CD14-positive monocyte (primary cell): Measurements from ENCODE around the gene PAX8. TPM values are rescaled to one million over a fixed set of nuclear protein-coding genes. Genes with fewer than 3 reads are reported as not detected.

Experiments
- DNase-seq, 3 donors: peaks; one replicate each; pipeline ENCODE4 v3.0.0-alpha.2; 2011 to 2022
- H2AFZ ChIP-seq: 2 replicates; pipeline ENCODE4 v1.6.0; 2012; ENCODE audit warnings: mild to moderate bottlenecking, low read depth, low read length, inconsistent platforms; ENCODE audit not compliant: insufficient read depth, poor library complexity, severe bottlenecking
- H3K27ac ChIP-seq, 2 donors: 1 replicate in 1 of 2; 2 replicates in 1 of 2; pipeline ENCODE4 v1.5.1; 2012 to 2013; ENCODE audit warnings: low read length in 2 of 2, control low read depth in 1 of 2, inconsistent platforms in 1 of 2, low read depth in 1 of 2, mild to moderate bottlenecking in 1 of 2
- H3K27me3 ChIP-seq, 2 donors: one replicate each; pipeline versions ENCODE4 v1.6.0 to v1.6.1; 2011 to 2013; ENCODE audit warnings: low read length in 2 of 2; ENCODE audit not compliant: control insufficient read depth in 2 of 2, insufficient read depth in 2 of 2
- H3K36me3 ChIP-seq, 2 donors: replicated peaks in 1 of 2; 1 replicate in 1 of 2; 2 replicates in 1 of 2; pipeline versions ENCODE4 v1.5.1 to v1.6.1; 2012 to 2013; ENCODE audit warnings: low read length in 2 of 2, control low read depth in 1 of 2, inconsistent platforms in 1 of 2, mild to moderate bottlenecking in 1 of 2; ENCODE audit not compliant: insufficient read depth in 2 of 2, control insufficient read depth in 1 of 2
- H3K4me1 ChIP-seq, 2 donors: 1 replicate in 1 of 2; 2 replicates in 1 of 2; pipeline versions ENCODE4 v1.5.1 to v1.6.1; 2012 to 2013; ENCODE audit warnings: low read length in 2 of 2, control low read depth in 1 of 2, inconsistent platforms in 1 of 2, mild to moderate bottlenecking in 1 of 2, moderate library complexity in 1 of 2; ENCODE audit not compliant: insufficient read depth in 2 of 2, control insufficient read depth in 1 of 2
- H3K4me2 ChIP-seq: replicated peaks from 2 replicates; pipeline ENCODE3; 2012; ENCODE audit warnings: low read length, moderate library complexity, mild to moderate bottlenecking; ENCODE audit not compliant: poor library complexity, severe bottlenecking; ENCODE audit errors: extremely low read depth
- H3K4me3 ChIP-seq, 3 experiments: fragments of 200-600 bp in 1 of 3; sonication (generic) in 1 of 3; replicated peaks in 1 of 3; 1 replicate in 2 of 3; 2 replicates in 1 of 3; pipeline ENCODE4 v1.5.1; 2011 to 2013; ENCODE audit warnings: low read length in 3 of 3, mild to moderate bottlenecking in 3 of 3, control low read depth in 2 of 3, low read depth in 2 of 3, inconsistent platforms in 1 of 3, moderate library complexity in 1 of 3
- H3K79me2 ChIP-seq: 2 replicates; pipeline ENCODE4 v1.6.0; 2012; ENCODE audit warnings: mild to moderate bottlenecking, control low read depth, inconsistent platforms, low read length, moderate library complexity; ENCODE audit not compliant: insufficient read depth
- H3K9ac ChIP-seq: 2 replicates; pipeline ENCODE4 v1.6.0; 2017; ENCODE audit warnings: low read length, mild to moderate bottlenecking; ENCODE audit not compliant: insufficient read depth, poor library complexity, severe bottlenecking
- H3K9me3 ChIP-seq, 2 donors: replicated peaks in 1 of 2; 1 replicate in 1 of 2; 2 replicates in 1 of 2; pipeline versions ENCODE4 v1.5.1 to v1.6.1; 2012 to 2013; ENCODE audit warnings: low read length in 2 of 2, control low read depth in 1 of 2; ENCODE audit not compliant: control insufficient read depth in 1 of 2, insufficient read depth in 1 of 2
- H4K20me1 ChIP-seq: 2 replicates; pipeline ENCODE4 v1.6.0; 2012; ENCODE audit warnings: mild to moderate bottlenecking, low read length, control low read depth, moderate library complexity; ENCODE audit not compliant: insufficient read depth
- H3K27ac Mint-ChIP-seq, 7 donors: one replicate each; pipeline ENCODE4 v1.8.0; 2020; ENCODE audit warnings: mild to moderate bottlenecking in 7 of 7, mixed read lengths in 7 of 7, moderate library complexity in 6 of 7, inconsistent platforms in 2 of 7
- H3K27me3 Mint-ChIP-seq, 3 donors: one replicate each; pipeline ENCODE4 v1.8.0; 2021 to 2022; ENCODE audit warnings: low read depth in 3 of 3, mild to moderate bottlenecking in 3 of 3, mixed read lengths in 3 of 3, moderate library complexity in 3 of 3, inconsistent platforms in 1 of 3
- H3K36me3 Mint-ChIP-seq, 2 donors: one replicate each; pipeline ENCODE4 v1.8.0; 2020; ENCODE audit warnings: mixed read lengths in 2 of 2, inconsistent platforms in 1 of 2, mild to moderate bottlenecking in 1 of 2
- H3K4me1 Mint-ChIP-seq: one replicate; pipeline ENCODE4 v1.8.0; 2020; ENCODE audit warnings: mild to moderate bottlenecking, mixed read lengths
- H3K4me3 Mint-ChIP-seq, 2 donors: one replicate each; pipeline ENCODE4 v1.8.0; 2020; ENCODE audit warnings: mild to moderate bottlenecking in 2 of 2, mixed read lengths in 2 of 2, moderate library complexity in 1 of 2
- H3K9me3 Mint-ChIP-seq, 7 donors: one replicate each; pipeline ENCODE4 v1.8.0; 2020 to 2022; ENCODE audit warnings: mixed read lengths in 7 of 7, mild to moderate bottlenecking in 6 of 7, moderate library complexity in 6 of 7, inconsistent platforms in 2 of 7
- WGBS: methylation state at CpG from one replicate; pipeline ENCODE4 v1.1.5; 2013; ENCODE audit warnings: missing lambda C conversion rate; ENCODE audit not compliant: insufficient coverage; 5-methylcytosine and 5-hydroxymethylcytosine counted together
- intact Hi-C, 2 donors: fragments of 100-400 bp; cut with micrococcal nuclease; formaldehyde crosslinking; loops; one replicate each; pipeline versions ENCODE4 v1.15.0 to v1.15.1; 2023
- polyA plus RNA-seq, 3 donors: library from polyadenylated mRNA; depleted of rRNA in 1 of 3; unstranded in 2 of 3; stranded (reverse) in 1 of 3; fragments of 300-500 nt in 2 of 3; fragments of >200 nt in 1 of 3; fragmentation: Illumina TruSeq in 2 of 3; gene quantifications; 1 replicate in 2 of 3; 2 replicates in 1 of 3; pipeline ENCODE4 v1.2.3, GENCODE V29; 2012 to 2021
- TF ChIP-seq, protein P1 (sequence below): fragments of 200-600 bp; IDR thresholded peaks from one replicate; pipeline ENCODE4 v1.8.0; 2022; ENCODE audit warnings: antibody characterized with exemption, mild to moderate bottlenecking

Gene PAX8
- polyA plus RNA-seq, 3 donors, result 0.26 to 0.47 (median 0.36) TPM

DNA sequence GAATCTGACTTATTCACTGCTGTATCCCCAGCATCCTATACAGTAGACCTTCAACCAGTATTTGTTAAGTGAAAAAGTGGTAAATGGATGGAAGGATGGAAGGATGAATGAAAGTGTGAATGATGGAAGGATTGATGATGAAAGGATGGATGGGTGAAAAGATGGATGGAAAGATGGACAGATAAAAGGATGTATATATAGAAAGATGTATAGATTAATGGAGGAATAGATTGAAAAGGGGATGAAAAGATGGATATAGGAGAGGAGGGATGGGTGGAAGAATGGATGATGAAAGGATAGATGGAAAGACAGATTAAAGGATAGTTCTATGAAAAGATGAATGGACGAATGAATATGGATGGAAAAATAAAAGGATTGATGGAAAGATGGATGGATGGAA, 54.9 kb downstream of the PAX8 start:
- Histone ChIP-seq H3K27ac (no peak overlapping the region), H4K20me1 (no peaks in the 10 kb centered on the region), H3K27me3 (no peaks in the 10 kb centered on the region), H3K9ac (no peak overlapping the region), H3K36me3 (no peaks in the 10 kb centered on the region), H3K79me2 (no peaks in the 10 kb centered on the region), H3K9me3 (no peaks in the 10 kb centered on the region), H3K4me2 (no peak overlapping the region), H3K4me1 (peaks cover 16 to 17% of the 10 kb centered on the region in 2 donors), H3K4me3 (no peak overlapping the region), H2AFZ (no peak overlapping the region)
- Mint-ChIP-seq H3K27ac (no peak overlapping the region), H3K9me3 (no peaks in the 10 kb centered on the region), H3K4me1 (peaks cover 14% of the 10 kb centered on the region), H3K27me3 (peaks cover 0 to 6% (median 1%) of the 10 kb centered on the region in 3 donors), H3K4me3 (no peak overlapping the region), H3K36me3 (no peaks in the 10 kb centered on the region)
- intact Hi-C loops, result no loop called here
- 100% methylated on average over 1 of the region's 1 CpG for WGBS
- DNase-seq, result no peak
- TF ChIP-seq, protein P1, sequence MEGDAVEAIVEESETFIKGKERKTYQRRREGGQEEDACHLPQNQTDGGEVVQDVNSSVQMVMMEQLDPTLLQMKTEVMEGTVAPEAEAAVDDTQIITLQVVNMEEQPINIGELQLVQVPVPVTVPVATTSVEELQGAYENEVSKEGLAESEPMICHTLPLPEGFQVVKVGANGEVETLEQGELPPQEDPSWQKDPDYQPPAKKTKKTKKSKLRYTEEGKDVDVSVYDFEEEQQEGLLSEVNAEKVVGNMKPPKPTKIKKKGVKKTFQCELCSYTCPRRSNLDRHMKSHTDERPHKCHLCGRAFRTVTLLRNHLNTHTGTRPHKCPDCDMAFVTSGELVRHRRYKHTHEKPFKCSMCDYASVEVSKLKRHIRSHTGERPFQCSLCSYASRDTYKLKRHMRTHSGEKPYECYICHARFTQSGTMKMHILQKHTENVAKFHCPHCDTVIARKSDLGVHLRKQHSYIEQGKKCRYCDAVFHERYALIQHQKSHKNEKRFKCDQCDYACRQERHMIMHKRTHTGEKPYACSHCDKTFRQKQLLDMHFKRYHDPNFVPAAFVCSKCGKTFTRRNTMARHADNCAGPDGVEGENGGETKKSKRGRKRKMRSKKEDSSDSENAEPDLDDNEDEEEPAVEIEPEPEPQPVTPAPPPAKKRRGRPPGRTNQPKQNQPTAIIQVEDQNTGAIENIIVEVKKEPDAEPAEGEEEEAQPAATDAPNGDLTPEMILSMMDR, result no peak

DNA sequence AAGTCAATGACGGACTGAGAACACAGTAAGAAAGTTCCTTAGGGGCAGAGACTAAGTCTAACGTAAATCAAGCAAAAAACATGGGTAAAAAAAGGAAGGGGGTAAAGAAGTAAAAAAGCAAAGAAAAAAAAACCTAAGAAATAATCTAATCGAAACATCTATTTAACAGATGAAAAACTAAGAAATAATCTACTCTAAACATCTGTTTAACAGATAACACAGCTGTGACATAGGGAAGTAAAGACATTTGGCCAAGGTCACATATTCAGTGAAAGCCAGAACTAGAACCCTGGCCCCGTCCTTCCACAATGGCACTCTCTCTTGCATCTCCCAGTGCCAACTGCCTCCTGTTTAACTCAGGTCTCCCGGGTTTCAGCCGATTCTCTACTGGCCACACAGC, 56.9 kb downstream of the PAX8 start:
- Histone ChIP-seq H3K36me3 (no peaks in the 10 kb centered on the region), H3K27ac (no peak overlapping the region), H3K79me2 (no peaks in the 10 kb centered on the region), H3K9ac (no peak overlapping the region), H3K9me3 (no peaks in the 10 kb centered on the region), H3K4me3 (no peak overlapping the region), H2AFZ (no peak overlapping the region), H3K4me2 (no peak overlapping the region), H4K20me1 (no peaks in the 10 kb centered on the region), H3K27me3 (no peaks in the 10 kb centered on the region), H3K4me1 (peaks cover 34 to 36% of the 10 kb centered on the region in 2 donors)
- intact Hi-C loops, result no loop called here
- no peak for DNase-seq
- H3K27ac Mint-ChIP-seq, result no peak overlapping the region
- H3K36me3 Mint-ChIP-seq, result peaks cover 1 to 2% of the 10 kb centered on the region in 2 donors
- peaks cover 1 to 5% (median 2%) of the 10 kb centered on the region in 3 donors for H3K27me3 Mint-ChIP-seq
- H3K4me3 Mint-ChIP-seq, result no peak overlapping the region
- TF ChIP-seq, protein P1, result no peak
- WGBS, result 75% methylated on average over 1 of the region's 6 CpGs
- peaks cover 0 to 1% (median 0%) of the 10 kb centered on the region in 7 donors for H3K9me3 Mint-ChIP-seq
- H3K4me1 Mint-ChIP-seq, result peaks cover 34% of the 10 kb centered on the region
